ENCODE results near the gene PTGER3.

PTGER3 gene

DNA sequence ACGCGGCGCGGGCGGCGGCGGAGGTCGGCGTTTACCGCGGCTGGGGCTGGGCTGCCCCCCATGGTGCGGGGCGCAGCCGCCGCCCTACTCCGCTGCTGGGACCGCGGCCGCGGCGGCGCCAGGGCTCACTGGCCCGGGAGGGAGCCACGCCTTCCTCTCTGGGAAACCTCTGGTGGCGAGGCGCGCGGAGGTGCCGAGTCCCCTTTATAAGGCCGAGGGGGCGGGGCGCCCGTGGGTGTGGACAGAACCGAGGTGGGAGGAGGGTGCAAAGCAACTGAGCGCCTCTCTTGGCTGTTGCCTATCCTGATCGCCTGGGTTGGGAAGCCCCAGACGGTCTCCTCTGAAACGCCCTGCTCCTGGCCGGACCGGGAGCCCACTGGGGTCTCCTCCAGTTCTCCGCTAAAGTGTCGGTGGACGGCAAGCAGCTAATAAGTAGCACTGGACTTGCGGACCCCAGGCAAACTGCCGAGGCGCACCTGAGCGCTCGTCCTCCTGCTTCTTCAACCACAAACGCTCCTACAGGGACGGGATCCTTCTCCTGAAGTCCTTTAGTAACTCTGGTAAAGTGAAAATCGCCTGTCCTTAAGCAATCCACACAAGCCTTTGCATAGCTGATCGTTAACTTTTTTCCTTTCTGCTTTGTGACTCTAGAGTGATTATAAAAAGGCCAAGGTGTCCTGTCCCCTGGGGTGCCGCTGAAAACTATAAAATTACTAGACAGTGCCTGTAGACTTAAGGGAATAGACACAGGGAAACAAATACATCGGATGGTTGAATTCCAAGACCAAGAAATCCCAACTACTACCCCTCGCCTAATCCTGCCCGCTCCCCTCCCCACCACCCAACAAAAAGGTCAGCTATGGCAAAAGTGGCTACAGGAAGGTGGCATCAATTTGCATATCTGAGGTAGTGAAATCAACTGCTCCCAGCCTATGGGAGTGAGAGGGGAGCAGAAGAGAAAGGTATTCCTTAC, at the start of gene PTGER3:
Gene PTGER3, minus strand, starts transcription at position 182 of the 973 bp plus-strand sequence. CDS start 239 bp downstream, outside the sequence.
- DNase-seq (ENCODE audit: low spot score), result peak; percentile 44

DNA sequence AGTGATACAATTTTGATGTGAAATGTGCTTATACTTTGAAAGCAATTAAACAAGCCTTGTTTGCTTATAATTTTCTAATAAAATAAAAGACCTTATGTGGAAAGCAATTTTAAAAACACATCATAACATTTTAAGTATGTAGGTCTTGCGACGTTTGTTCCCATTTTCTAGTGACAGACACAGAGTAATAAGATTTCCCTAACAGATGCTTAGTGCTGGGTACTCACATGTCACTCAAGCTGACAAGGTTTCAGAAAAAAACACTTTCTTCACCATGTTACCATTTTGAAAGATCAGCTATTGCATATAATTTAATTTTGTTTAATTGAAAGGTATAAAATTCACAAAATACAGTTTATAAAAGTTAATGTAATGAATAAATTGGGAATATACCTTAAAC, 47.3 kb upstream of the PTGER3 start:
- no peak for DNase-seq (ENCODE audit: low spot score)

DNA sequence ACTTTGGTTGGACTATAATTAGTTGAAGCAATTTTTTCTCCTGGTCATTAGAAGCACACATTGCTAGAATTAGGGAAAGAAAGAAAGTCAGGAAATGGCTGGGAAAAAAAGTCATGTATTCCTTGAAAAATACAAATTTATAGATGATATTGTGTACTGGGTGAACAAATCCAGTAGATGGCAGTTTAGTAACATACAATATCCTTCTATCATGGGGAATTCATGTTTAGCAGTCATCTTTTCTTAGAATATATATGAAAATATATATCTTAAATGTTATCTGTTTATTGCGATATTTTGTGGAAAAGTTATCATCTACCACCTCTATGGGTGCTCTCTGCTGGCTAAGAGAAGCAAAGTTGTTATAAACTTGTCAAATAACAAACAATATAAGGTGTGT, 46.3 kb upstream of the PTGER3 start:
- DNase-seq (ENCODE audit: low spot score), result peak; percentile 8

DNA sequence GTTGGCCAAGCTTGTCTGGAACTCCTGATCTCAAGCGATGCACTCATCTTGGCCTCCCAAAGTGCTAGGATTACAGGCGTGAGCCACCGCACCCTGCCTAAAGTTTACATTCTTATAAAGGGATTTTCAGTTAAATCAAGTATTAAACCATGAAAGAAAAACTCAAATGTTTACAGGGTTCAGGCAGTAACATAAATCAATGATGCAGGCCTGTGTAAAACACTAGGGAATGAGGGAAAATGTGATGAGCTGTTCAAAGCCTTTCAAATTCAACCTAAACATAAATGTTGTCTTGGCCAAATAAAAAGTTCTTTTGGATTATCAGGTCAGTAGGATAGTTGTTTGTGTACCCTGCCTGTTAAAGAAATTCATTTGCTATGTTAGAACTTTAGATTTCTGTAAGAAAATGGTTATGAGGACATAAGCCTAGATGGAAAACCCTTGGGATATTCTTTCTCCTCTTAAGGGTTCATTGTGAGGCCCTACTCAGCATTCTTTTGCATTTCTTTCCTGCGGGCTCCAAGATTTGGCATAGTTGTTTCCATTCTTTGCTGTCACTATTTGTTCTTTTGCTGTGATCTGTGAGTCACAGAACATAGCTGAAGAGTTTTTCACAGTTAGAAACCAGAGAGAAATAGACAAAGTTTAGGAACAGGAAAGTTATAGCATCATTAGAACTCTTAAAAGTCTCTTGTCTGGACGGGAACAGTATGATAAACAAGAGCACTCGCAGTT, 42.1 kb upstream of the PTGER3 start:
- DNase-seq (ENCODE audit: low spot score), result no peak

DNA sequence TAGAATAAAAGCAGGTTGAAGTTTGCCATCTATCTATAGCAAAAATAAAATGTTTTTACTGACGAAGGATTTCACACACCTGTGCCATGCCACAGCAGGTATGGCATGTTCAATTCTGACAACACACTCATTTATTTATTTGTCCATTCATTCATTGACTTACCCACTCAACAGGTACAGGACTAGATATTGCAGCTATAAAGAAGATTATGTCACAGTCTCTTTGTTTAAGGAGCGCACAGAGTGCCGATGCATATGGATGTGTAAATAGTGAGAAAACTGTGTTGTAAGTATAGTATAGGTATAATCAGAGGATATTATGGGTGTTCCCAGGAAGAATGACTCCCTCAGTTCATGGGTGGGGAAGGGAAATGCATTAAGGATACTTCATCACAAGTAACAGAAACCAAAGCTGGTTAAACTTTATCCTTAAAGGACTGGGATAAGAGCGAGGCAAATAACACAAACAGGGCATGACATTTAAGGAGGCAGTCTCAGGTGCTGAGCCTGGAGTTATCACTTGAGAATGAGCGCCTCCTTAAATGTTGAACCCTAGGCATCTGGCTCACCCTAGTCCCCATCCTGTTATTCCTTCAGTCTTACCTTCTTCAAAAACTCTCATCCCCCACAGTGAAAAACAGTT, 41.1 kb upstream of the PTGER3 start:
- DNase-seq (ENCODE audit: low spot score), result no peak

DNA sequence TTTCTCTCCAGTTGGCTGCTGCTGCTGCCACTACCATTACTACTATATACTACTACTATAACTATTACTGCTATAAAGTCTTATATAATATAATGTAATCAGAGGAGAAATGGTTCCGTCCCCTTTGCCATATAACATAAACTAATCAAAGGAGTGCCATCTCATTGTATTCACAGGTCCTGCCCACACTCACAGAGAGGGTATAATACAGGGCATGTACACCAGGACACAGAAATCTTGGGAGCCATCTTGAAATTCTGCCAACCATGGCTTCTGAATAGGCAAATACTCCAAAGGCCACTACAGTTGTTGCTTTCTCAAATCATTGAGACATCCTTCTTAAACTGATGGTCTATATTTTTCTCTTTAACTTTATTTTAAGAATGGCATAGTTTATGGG, 40.1 kb upstream of the PTGER3 start:
- DNase-seq (ENCODE audit: low spot score), result no peak

DNA sequence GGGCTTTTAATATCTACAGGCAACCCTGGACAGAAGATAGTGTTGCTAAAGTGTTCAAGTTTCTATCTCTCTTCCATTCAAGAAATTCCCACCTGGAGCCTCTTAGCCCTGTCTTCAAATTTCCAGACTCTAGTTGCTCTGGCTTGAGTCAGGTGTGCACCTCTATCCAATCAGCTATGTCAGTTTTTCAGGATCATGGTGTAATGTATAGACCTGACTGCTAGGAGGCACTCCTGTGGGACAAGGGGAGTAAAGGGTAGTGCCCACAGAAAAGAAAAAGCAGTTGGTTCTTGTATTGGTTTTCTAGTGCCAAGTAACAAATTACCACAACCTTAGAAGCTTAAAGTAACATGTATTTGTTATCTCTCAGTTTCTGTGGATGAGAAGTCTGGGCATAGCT, 39.4 kb upstream of the PTGER3 start:
- no peak for DNase-seq (ENCODE audit: low spot score)

DNA sequence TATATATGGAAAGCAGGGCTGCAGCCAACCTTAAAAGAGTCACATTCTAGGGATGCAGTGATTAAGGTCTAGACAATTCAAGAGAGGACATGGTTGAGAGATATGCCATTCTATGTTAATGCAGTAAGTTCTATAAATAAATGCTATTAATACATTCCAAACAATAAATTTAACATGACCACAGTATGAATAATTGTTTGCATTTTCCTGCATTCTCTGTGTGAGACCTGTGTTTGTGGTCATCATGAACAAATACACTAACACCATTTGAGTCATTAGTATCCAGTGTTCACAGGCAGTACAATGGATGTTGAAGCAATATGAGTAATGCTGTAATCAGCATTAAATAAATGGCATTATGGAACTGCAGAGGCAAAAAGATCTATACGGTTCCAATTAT, 38.7 kb upstream of the PTGER3 start:
- no peak for DNase-seq (ENCODE audit: low spot score)

DNA sequence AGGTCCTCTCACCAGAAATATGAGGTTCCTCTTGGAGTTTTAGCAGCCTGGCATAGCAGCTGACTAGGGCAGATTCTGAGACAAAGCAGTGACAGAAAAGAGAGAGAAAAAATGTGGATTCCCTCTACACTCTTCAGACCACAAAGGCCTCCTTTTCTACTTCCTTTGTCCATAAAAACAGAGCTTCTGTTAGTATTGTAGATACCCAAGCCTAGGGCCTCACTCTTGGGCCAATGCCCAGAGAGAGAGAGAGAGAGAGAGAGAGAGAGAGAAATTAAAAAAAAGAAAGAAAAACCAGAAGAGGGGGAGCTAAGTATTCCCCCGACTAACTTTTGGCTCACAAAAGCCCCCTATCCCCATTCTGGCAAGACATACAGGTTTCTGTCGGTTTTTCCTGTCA, 35.7 kb upstream of the PTGER3 start:
- DNase-seq (ENCODE audit: low spot score), result no peak

DNA sequence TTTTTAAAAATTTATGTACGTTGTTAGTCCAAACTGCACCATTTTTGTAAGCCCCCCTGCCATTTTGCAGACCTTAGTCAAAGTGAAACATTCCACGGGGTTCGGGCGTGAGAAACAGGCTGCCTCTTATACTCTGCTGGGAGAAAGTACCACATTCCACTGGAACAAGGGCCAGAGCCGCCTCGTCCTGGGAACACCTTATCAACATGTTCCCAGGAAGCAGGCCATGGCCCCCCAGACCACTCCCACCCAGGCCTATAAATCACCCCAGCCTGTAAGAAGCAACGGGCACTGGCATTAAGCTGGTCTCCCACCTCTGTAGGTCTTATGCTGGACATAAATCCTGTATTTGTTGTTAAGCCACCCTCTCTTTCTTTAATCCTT, 34.1 kb upstream of the PTGER3 start:
- no peak for DNase-seq (ENCODE audit: low spot score)

DNA sequence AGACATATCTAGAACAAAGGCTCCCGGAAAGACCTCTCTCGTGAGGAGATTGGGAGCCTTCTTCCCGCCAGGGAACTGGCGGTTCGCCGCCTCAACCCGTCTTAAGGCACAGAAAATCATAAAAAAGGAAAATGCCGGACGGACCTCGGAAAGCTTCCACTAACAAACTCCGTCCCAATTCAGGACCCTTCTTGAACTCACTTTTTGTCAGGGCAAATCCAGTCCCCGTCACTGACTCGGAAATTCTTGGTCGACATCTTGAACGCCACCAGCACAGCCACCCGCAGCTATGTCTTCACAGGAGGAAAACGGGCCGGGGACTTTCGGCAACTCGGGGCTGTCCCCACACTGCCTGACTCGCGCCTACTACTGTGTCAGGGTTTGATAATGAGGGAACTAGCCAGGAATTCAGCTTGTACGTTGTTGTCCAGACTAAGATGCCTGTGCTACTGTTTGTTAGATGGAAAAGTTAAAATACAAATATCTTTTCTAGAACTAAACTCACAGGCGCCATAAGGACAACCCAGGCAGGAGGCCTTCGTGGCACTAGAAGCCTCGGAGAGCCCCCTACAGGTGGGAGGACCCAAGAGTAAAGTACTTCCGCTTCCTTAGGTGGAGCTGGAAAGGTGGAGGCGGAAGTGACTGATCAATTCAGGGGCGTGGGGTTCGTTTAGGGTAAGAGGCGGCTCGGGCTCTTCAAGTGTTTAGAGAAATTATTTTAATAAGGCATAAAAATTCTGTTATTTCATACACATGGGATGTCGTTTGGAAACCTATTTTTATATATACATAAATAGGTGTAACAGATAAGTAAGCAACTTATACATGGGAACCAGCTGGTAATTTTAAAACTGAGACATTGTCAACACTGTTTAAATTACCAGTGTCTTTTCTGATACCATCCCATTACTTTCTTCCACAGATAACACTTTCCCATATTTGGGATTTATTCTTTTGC, 33.4 kb upstream of the PTGER3 start, which contains the start of gene ZRANB2:
Gene ZRANB2, minus strand, starts transcription at position 297 of the 958 bp plus-strand sequence. Its CDS starts 40 bp downstream, at position 257.
- peak; percentile 97 for DNase-seq (ENCODE audit: low spot score)

DNA sequence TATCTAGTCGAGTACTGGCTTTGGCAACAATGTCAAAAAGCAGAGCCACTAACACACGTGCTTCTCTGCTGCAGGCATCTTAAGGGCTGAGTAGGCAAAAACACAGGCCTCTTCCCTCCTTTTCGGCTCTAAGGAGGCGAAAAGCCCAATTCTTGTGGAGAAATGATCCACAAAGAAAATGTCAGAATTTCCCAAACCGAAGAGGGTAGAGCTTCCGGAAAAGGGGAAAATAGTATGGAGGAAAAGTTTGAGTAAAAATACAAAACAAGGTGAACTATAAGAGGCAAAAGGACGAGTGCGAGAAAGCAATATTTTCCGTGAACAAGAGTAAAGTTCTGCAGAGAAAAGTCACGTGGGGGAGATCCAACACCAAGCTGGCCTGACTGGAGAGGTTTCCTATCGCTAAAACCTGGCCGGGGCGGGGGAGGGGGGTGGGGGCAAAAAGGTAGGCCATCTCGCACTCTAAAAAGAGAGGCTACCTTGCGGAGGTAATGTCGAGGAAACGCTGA, 32.7 kb upstream of the PTGER3 start:
- DNase-seq (ENCODE audit: low spot score), result peak; percentile 41

DNA sequence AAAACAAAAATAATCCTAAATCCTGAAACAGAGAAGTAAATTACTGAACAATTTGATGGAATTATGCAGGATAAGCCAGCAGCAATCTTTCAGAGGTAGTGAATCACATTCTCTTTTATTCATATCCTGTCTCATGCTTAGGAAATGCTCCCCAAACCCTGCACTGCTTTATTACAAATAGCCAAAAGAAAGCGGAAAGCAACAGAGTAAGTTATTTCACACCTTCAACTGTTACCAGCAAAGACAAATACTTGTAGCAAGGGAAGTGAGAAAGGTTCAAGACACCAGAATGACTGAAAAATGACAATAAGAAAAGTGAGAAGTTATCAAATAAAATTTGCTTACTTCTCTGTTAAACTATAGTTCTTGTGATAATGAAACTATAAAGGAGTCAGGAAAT, 27.1 kb upstream of the PTGER3 start:
- DNase-seq (ENCODE audit: low spot score), result no peak

DNA sequence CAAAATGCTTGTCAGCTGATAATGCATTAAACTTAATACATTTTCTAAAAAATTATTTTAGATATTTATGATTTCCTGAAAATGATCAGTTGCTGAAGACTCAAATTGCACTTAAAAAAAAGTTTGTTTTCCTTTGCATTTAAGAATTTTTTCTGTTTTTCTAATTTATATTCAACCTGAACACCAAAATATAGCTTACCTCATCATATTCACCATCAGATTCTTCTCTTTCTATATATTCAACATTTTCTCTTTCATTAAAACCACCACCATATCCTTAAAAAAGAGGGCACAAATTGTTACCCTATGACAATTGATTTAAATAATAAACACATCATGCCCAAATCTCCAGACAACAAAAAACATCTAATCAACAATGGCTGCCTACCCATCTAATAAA, 24.7 kb upstream of the PTGER3 start:
- no peak for DNase-seq (ENCODE audit: low spot score)

DNA sequence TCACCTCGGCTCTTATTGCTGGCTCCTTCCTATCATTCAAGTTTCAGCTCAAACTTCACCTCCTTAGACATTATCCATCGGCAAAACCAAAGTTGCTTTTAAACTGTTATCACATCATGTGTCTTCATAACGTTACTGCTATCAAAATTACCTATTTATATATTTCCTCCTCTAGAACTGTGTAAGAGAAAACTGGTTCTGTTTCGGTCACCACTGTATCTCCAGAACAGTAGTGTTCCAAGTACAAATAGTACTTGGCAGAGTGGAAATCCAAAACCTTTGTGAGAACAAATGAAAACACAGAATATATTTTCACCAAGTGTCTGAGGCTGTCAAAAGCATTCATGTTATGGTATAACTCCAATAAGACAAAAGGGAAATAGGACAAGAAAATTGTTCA, 24.1 kb upstream of the PTGER3 start:
- DNase-seq (ENCODE audit: low spot score), result no peak

DNA sequence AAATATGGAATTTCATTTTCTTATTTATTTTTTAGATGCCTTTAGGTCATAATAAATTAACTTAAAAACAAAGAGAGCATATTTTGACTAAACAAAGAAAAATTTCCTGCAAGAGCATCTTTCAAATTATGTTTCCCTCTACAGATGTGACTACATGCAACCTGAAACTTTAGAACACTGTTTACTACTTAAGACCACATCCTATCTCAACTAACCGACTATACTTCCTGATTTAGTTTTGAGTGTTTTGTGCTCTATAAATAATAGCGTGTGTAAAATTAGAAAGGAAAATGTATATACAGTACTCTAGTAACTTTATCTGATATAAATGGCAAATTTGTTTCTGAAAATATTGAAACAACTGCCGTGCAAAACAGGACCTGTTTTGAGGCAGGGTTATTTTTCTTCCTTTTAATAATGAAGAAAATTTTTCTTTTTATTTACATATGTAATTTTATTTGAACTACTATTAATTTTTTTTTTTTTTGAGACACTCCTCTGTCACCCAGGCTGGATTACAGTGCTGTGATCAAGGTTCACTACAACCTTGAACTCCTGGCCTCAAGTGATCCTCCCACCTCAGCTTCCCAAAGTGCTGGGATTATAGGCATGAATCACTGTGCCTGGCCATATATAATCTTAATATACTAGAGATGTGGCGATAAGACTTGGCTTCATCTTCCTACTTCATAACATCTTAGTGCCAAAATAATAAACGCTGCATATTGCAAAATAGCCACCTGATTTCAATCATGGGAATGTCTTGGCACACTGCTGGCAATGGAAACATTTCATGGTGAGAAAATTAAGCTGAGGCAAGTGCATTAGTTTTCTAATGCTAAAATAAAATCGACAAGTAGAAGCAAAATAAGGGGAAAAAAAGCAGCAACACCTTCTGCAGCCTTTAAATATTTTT, 21.0 kb upstream of the PTGER3 start:
- DNase-seq (ENCODE audit: low spot score), result no peak

DNA sequence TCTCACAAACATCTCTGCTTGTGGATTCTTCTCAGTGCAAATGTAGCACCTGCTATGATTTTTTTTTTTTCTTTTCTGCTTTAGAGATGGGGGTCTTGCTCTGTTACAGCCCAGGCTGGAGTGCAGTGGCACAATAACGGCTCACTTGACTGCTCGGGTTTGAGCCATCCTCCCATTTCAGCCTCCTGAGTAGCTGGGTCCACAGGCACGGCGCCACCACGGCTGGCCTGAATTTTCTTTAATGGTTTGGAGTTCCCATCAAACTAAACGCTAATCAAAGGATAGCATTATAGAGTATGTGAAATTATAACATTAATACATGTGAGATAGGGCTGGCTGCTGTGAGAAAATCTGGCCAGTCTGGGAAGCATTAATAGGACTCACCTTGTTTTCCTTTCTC, 7.2 kb upstream of the PTGER3 start:
- no peak for DNase-seq (ENCODE audit: low spot score)

DNA sequence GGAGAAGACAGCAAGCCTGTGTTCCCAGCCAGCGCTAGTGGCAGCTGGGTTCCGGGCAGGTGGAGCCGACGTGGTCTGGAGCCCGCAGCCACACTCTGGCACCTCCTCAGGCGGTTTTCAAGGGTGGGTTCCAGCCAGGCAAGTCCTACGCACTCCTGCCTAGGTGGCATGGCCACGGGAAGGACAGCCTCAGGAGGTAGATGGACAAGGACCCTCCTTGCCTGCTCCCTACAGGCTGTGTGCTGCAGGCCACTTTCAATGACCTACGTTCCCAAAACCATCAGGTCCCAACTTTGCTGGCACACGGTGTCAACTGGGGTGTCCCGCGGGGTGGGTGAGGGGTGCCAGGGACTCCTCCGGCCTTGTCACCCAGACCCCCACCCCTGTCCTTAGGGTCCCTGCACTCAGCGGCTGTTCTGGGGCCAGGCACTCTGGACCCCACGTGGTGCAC, 6.7 kb upstream of the PTGER3 start:
- DNase-seq (ENCODE audit: low spot score), result no peak

DNA sequence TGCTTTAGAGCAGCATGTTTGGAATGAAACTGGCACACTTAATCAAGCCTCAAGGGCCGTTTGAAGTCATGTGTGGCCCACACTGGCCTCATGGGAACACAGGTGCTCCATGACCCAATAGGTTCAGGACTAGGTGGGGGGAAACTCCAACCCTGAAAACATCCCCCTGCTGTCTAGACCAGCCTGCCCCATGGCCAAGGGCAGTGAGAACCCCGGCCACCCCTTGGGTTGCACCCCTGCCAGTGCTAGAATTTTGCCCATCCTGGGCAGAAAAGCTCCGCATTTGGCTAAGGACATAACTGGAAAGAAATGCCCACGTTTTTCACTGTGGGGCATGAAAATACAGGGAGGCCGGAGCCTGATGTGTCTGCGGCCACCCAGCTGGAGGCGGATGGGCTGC, 6.1 kb upstream of the PTGER3 start:
- no peak for DNase-seq (ENCODE audit: low spot score)

DNA sequence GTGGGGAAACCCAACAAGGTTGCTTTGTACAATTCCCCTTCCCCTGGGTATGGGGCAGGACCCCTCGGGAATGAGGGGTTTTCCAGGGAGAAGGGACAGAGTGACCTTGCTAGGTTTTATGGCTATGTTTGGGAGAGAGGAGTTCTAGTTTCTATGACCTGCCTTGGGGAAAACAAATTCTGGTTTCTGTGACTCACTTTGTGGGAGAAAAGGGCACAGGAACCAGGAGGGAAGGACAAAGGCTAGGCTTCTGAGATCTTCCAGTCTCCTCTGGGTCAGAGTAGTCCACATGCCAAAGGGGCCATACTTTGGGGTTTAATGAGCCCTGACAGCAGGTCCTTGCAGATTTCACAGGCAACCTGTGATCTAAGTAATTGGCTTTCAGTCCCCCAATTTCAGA, 5.5 kb upstream of the PTGER3 start:
- no peak for DNase-seq (ENCODE audit: low spot score)
